HepG2 (cell line): ENCODE measurements around the gene ACAT2. TPM values are rescaled to one million over a fixed set of nuclear protein-coding genes. Genes with fewer than 3 reads are reported as not detected.

ENCODE experiments used
- ARNT2 ChIP-seq: sonication (generic); formaldehyde crosslinking; IDR thresholded peaks from 2 replicates; pipeline ENCODE4 v1.8.0; 2022; ENCODE audit warnings: mild to moderate bottlenecking, low read depth, missing genetic modification reagents, moderate library complexity
- BRF2 ChIP-seq: sonication (generic); formaldehyde crosslinking; IDR thresholded peaks from 2 replicates; pipeline ENCODE4 v1.8.1; 2022; ENCODE audit warnings: mild to moderate bottlenecking, missing genetic modification reagents
- GPN1 ChIP-seq: sonication (generic); formaldehyde crosslinking; IDR thresholded peaks from 2 replicates; pipeline ENCODE4 v1.5.1; 2020; ENCODE audit warnings: missing genetic modification reagents, borderline replicate concordance
- KDM3A ChIP-seq: IDR thresholded peaks from 2 replicates; pipeline ENCODE4 v1.6.1; 2018; ENCODE audit warnings: low read depth, missing compliant biosample characterization
- MIER2 ChIP-seq: IDR thresholded peaks from 2 replicates; pipeline ENCODE4 v1.6.1; 2016; ENCODE audit warnings: missing biosample characterization, missing genetic modification reagents
- NPAS2 ChIP-seq: sonication (generic); formaldehyde crosslinking; IDR thresholded peaks from 2 replicates; pipeline ENCODE4 v1.8.0; 2022; ENCODE audit warnings: mild to moderate bottlenecking, missing genetic modification reagents, borderline replicate concordance
- POLR2AphosphoS5 ChIP-seq: IDR thresholded peaks from 2 replicates; pipeline ENCODE4 v1.6.1; 2012; ENCODE audit warnings: low read depth, low read length
- RBFOX2 ChIP-seq: fragments of 200-400 bp; formaldehyde crosslinking; IDR thresholded peaks from 2 replicates; pipeline ENCODE4 v1.6.1; 2017; ENCODE audit warnings: low read depth, mild to moderate bottlenecking, low read length
- RBM39 ChIP-seq: fragments of 200-400 bp; formaldehyde crosslinking; IDR thresholded peaks from one replicate; pipeline ENCODE4 v1.6.1; 2018; ENCODE audit warnings: antibody characterized with exemption, mild to moderate bottlenecking, low read depth, low read length; ENCODE audit not compliant: poor library complexity, severe bottlenecking
- RFX5 ChIP-seq: IDR thresholded peaks from 2 replicates; pipeline ENCODE4 v1.6.1; 2011; ENCODE audit warnings: low read depth, low read length, improper control_type of control experiment
- RNF219 ChIP-seq: sonication (generic); formaldehyde crosslinking; IDR thresholded peaks from 2 replicates; pipeline ENCODE4 v1.5.0; 2020; ENCODE audit warnings: mild to moderate bottlenecking, missing genetic modification reagents
- TRAFD1 ChIP-seq: sonication (generic); formaldehyde crosslinking; IDR thresholded peaks from 2 replicates; pipeline ENCODE4 v1.5.1; 2020; ENCODE audit warnings: missing genetic modification reagents, mild to moderate bottlenecking, borderline replicate concordance
- ZBTB33 ChIP-seq: sonication (generic); formaldehyde crosslinking; IDR thresholded peaks from 2 replicates; pipeline ENCODE4 v1.4.0; 2020; ENCODE audit warnings: missing genetic modification reagents
- ZFP62 ChIP-seq: sonication (generic); formaldehyde crosslinking; IDR thresholded peaks from 2 replicates; pipeline ENCODE4 v1.4.0; 2020; ENCODE audit warnings: missing genetic modification reagents
- ZNF136 ChIP-seq: sonication (generic); formaldehyde crosslinking; IDR thresholded peaks from 2 replicates; pipeline ENCODE4 v1.8.1; 2022; ENCODE audit warnings: low read depth, mild to moderate bottlenecking, moderate library complexity, missing genetic modification reagents
- ZNF224 ChIP-seq: sonication (generic); formaldehyde crosslinking; IDR thresholded peaks from 2 replicates; pipeline ENCODE4 v1.5.0; 2020; ENCODE audit warnings: mild to moderate bottlenecking, missing genetic modification reagents
- ZNF512B ChIP-seq: sonication (generic); formaldehyde crosslinking; IDR thresholded peaks from 2 replicates; pipeline ENCODE4 v1.5.1; 2020; ENCODE audit warnings: missing genetic modification reagents, mild to moderate bottlenecking, borderline replicate concordance
- ZNF772 ChIP-seq: sonication (generic); formaldehyde crosslinking; IDR thresholded peaks from 2 replicates; pipeline ENCODE4 v1.5.0; 2020; ENCODE audit warnings: mild to moderate bottlenecking, missing genetic modification reagents
- polyA plus RNA-seq, 8 experiments: library from polyadenylated mRNA; depleted of rRNA in 3 of 8; stranded (reverse) in 7 of 8; unstranded in 1 of 8; fragments of >200 nt; fragmentation: Illumina TruSeq in 4 of 8; extraction: Trizol in 4 of 8; gene quantifications; 2 replicates each; pipeline versions ENCODE4 v1.2.1 to v1.2.3, GENCODE V29; 2011 to 2016; ENCODE audit warnings: low read depth in 4 of 8, missing spikeins in 1 of 8, mixed read lengths in 1 of 8; ENCODE audit not compliant: insufficient read depth in 1 of 8
- total RNA-seq, 5 experiments: library from RNA; depleted of rRNA; stranded (reverse); fragments of >200 nt; fragmentation: Illumina TruSeq; extraction: Trizol; gene quantifications; 2 replicates each; pipeline ENCODE4 v1.2.3, GENCODE V29; 2016; ENCODE audit warnings: low read depth in 1 of 5

ACAT2 gene
- total and polyA plus RNA-seq, 2 of the 13 experiments (the other 11 are each of a cell fraction or from before 2014, with no cell fraction given), result 121 to 534 TPM

- 0 out of 2 replicates have a peak, but pooled peaks have one; percentile 1 for TF ChIP-seq ZNF224 (CRISPR knock-in tag)
- peak; percentile 88 for TF ChIP-seq POLR2AphosphoS5
- no peak for TF ChIP-seq ZFP62 (CRISPR knock-in tag)
- peak; percentile 22; the same call in 1 of the 2 replicates for TF ChIP-seq RFX5
- peak; percentile 64; the same call in 1 of the 2 replicates for TF ChIP-seq GPN1 (CRISPR knock-in tag)
- TF ChIP-seq ARNT2, result peak; percentile 97
- TF ChIP-seq NPAS2 (CRISPR knock-in tag), result 0 out of 2 replicates have a peak, but pooled peaks have one; percentile 51
- no peak; the same call in 1 of the 2 replicates for TF ChIP-seq ZNF512B (CRISPR knock-in tag)
- TF ChIP-seq KDM3A (CRISPR knock-in tag), result peak; percentile 99
- peak; percentile 98 for TF ChIP-seq TRAFD1
- TF ChIP-seq ZBTB33 (CRISPR knock-in tag), result peak; percentile 87
- peak; percentile 76; the same call in 1 of the 2 replicates for TF ChIP-seq RNF219 (CRISPR knock-in tag)
- peak; percentile 99 for TF ChIP-seq ZNF772 (CRISPR knock-in tag)
- TF ChIP-seq BRF2 (CRISPR knock-in tag), result peak; percentile 97
- TF ChIP-seq ZNF136 (CRISPR knock-in tag), result peak; percentile 99; the same call in 1 of the 2 replicates
- TF ChIP-seq RBFOX2, result peak; percentile 99
- peak; percentile 77; the same call in 1 of the 2 replicates for TF ChIP-seq MIER2 (CRISPR knock-in tag)
- peak; percentile 98 for TF ChIP-seq RBM39
These were observed 34.7 kb upstream of the ACAT2 start, which contains the start of gene WTAP (continued) for GRCh38 chr6:159726918-159727716.
